ENCODE measurements around the gene SPTB. TPM values are rescaled to one million over a fixed set of nuclear protein-coding genes. Genes with fewer than 3 reads are reported as not detected.

SPTB gene
- total RNA-seq, 1 experiment from 2014 or later, result 2.3 TPM

DNA sequence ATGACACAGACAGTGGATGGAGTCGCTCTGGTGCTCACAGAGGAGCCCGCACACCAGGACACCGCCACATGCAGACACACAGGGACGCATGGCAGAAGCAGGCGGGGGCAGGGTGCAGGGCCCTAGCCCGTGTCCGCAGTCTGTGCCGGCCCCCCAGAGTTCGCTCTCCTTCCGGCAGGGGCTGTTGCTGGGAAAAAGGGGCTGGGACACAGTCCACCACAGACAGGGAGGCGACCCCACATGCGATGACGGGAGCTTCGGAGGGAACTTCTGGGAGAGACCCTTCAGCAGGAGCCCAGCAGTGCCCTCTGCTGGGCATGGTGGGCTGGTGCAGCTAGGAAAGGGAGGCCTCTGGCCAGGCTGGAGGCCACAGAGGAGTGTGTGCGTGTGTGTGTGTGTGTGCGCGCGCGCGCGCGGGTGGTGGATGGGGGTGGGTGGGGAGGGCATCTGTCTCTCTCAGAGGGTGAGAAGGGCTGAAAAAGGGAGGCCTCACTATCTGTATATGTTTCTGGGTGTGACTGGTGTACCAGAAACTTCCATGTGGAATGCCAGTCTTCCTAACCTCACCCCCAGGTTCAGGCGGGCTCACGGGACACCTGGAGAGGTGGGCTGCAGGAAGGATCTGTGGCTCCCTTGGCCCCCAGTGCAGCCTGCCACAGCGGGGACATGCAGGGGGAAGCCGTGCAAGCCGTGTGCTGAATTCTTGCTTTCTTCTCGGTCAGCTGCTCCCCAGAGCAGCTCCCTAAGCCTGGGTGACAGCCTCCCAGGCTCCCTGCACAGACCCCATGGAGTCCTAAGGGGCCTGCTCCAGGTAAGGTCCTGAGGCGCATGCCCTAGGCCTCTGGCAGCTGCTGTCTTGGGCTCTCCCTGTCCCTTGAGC lies 114.8 kb downstream of the SPTB start:
- H3K9me3 ChIP-seq (ENCODE audit: low read length), result no peaks in the 10 kb centered on the region
- H3F3A ChIP-seq (ENCODE audit: low read length, unreplicated experiment), result no peaks in the 10 kb centered on the region
- H3K4me3 ChIP-seq (ENCODE audit: low read length), result peak overlapping the region; percentile 31; the same call in 1 of the 2 replicates
- no peaks in the 10 kb centered on the region for H4K20me1 ChIP-seq (ENCODE audit: low read length)
- TF ChIP-seq EZH2 (IDR thresholded peaks at IDR 0.05; ENCODE audit: low read length, unreplicated experiment) (no peak), CTCF (conservative IDR thresholded peaks at IDR 0.05; ENCODE audit: low read depth, low read length) (peak; percentile 86), EZH2phosphoT487 (IDR thresholded peaks at IDR 0.05; ENCODE audit: borderline replicate concordance, low read length) (no peak)
- DNase-seq, result peak; percentile 92
- ATAC-seq, result peak; percentile 48
- peaks cover 49% of the 10 kb centered on the region for H3K4me1 ChIP-seq (ENCODE audit: insufficient read depth, low read length)
- no peaks in the 10 kb centered on the region for H3K36me3 ChIP-seq (ENCODE audit: low read depth, low read length)
- POLR2A ChIA-PET (ENCODE audit: unreplicated experiment), result interaction anchor here (0.5 to 0.6 kb wide), 2 partner anchors 62 to 263 kb away, joined by 3 read pairs; no protein-coding TSS in a partner anchor
- no peaks in the 10 kb centered on the region for H3K79me2 ChIP-seq (ENCODE audit: low read length)
- H3K27me3 ChIP-seq (ENCODE audit: low read length), result no peaks in the 10 kb centered on the region
- intact Hi-C loops (cut with micrococcal nuclease), result loop anchor here (1.0 to 5.0 kb wide), 4 partner anchors 94 to 421 kb away; partner anchors contain the start of gene HSPA2
- H3K4me2 ChIP-seq (ENCODE audit: low read length), result peak overlapping the region; percentile 69
- H3K9me2 ChIP-seq (replicated peaks; ENCODE audit: low read length), result no peaks in the 10 kb centered on the region
- peak overlapping the region; percentile 71 for H2AFZ ChIP-seq (ENCODE audit: low read length)
- CTCF ChIA-PET, result interaction anchor here (0.6 to 1.3 kb wide), 10 partner anchors 35 to 208 kb away, joined by 3 to 6 read pairs (median 3); no protein-coding TSS in a partner anchor
- no TSS peak for BruUV-seq (replicated peaks)
- H3K27ac ChIP-seq (ENCODE audit: low read length), result no peak overlapping the region
- H3K9ac ChIP-seq (ENCODE audit: low read length), result peak overlapping the region; percentile 27

- Histone ChIP-seq H3K4me2 (ENCODE audit: low read length) (peak overlapping the region; percentile 69), H3K4me3 (ENCODE audit: low read length) (no peak overlapping the region; the same call in 1 of the 2 replicates), H3F3A (ENCODE audit: low read length, unreplicated experiment) (no peaks in the 10 kb centered on the region), H3K27me3 (ENCODE audit: low read length) (no peaks in the 10 kb centered on the region), H3K27ac (ENCODE audit: low read length) (no peak overlapping the region), H3K79me2 (ENCODE audit: low read length) (no peaks in the 10 kb centered on the region), H3K4me1 (ENCODE audit: insufficient read depth, low read length) (peaks cover 58% of the 10 kb centered on the region), H3K9me3 (ENCODE audit: low read length) (no peaks in the 10 kb centered on the region), H3K36me3 (ENCODE audit: low read depth, low read length) (no peaks in the 10 kb centered on the region), H3K9ac (ENCODE audit: low read length) (peak overlapping the region; percentile 27), H2AFZ (ENCODE audit: low read length) (peak overlapping the region; percentile 71), H4K20me1 (ENCODE audit: low read length) (no peaks in the 10 kb centered on the region), H3K9me2 (replicated peaks; ENCODE audit: low read length) (no peaks in the 10 kb centered on the region)
- intact Hi-C loops (cut with micrococcal nuclease), result loop anchor here (1.0 to 5.0 kb wide), 5 partner anchors 59 to 420 kb away; partner anchors contain the start of genes HSPA2 and PLEKHG3
- TF ChIP-seq EZH2 (IDR thresholded peaks at IDR 0.05; ENCODE audit: low read length, unreplicated experiment) (no peak), EZH2phosphoT487 (IDR thresholded peaks at IDR 0.05; ENCODE audit: borderline replicate concordance, low read length) (no peak), CTCF (conservative IDR thresholded peaks at IDR 0.05; ENCODE audit: low read depth, low read length) (no peak)
- ChIA-PET CTCF (interaction anchor here (0.6 to 1.3 kb wide), 8 partner anchors 36 to 135 kb away, joined by 3 to 6 read pairs (median 3); no protein-coding TSS in a partner anchor), POLR2A (ENCODE audit: unreplicated experiment) (no interaction called here)
- DNase-seq (peak; percentile 12), ATAC-seq (no peak)
- no TSS peak for BruUV-seq (replicated peaks)
Observed at GRCh38 chr14:64763801-64764621, 115.7 kb downstream of the SPTB start.

All from PC-3 (cell line).